BLaER1 (cell line): Measurements from ENCODE around the gene ORMDL3.

Source experiments
- H3K27ac ChIP-seq: shearing (Covaris generic); formaldehyde crosslinking; 2 replicates; pipeline ENCODE4 v1.8.1; 2022
- H3K27me3 ChIP-seq: shearing (Covaris generic); formaldehyde crosslinking; 2 replicates; pipeline ENCODE4 v1.8.1; 2022
- H3K36me3 ChIP-seq: shearing (Covaris generic); formaldehyde crosslinking; 2 replicates; pipeline ENCODE4 v1.8.1; 2022
- H3K4me1 ChIP-seq: shearing (Covaris generic); formaldehyde crosslinking; 2 replicates; pipeline ENCODE4 v1.8.1; 2022
- H3K4me2 ChIP-seq: shearing (Covaris generic); formaldehyde crosslinking; 2 replicates; pipeline ENCODE4 v1.8.1; 2022
- H3K4me3 ChIP-seq: shearing (Covaris generic); formaldehyde crosslinking; 2 replicates; pipeline ENCODE4 v1.8.1; 2022
- H3K9ac ChIP-seq: shearing (Covaris generic); formaldehyde crosslinking; 2 replicates; pipeline ENCODE4 v1.8.1; 2022
- H3K9me3 ChIP-seq: shearing (Covaris generic); formaldehyde crosslinking; 2 replicates; pipeline ENCODE4 v1.8.1; 2022
- H4K20me1 ChIP-seq: shearing (Covaris generic); formaldehyde crosslinking; 2 replicates; pipeline ENCODE4 v1.8.1; 2022
- Cebpa-rat ChIP-seq: shearing (Covaris generic); IDR thresholded peaks from 2 replicates; pipeline ENCODE4 v1.8.1; 2022

The ORMDL3 gene

GRCh38 chr17:39937447-39937846 is 10.0 kb upstream of the ORMDL3 start:
- no peaks in the 10 kb centered on the region; the same call in 1 of the 2 replicates for H3K9me3 ChIP-seq
- no peaks in the 10 kb centered on the region for H3K27me3 ChIP-seq
- H3K4me2 ChIP-seq: peak overlapping the region; percentile 64
- no peaks in the 10 kb centered on the region for H4K20me1 ChIP-seq
- no peak overlapping the region for H3K4me3 ChIP-seq
- H3K36me3 ChIP-seq: no peaks in the 10 kb centered on the region
- H3K9ac ChIP-seq: no peak overlapping the region
- H3K4me1 ChIP-seq: peaks cover 87% of the 10 kb centered on the region
- H3K27ac ChIP-seq: peak overlapping the region; percentile 56
- no peak for TF ChIP-seq Cebpa-rat

GRCh38 chr17:39935909-39936308 is 8.5 kb upstream of the ORMDL3 start:
- Histone ChIP-seq H3K4me1 (peaks cover 90% of the 10 kb centered on the region), H3K36me3 (no peaks in the 10 kb centered on the region), H3K27me3 (no peaks in the 10 kb centered on the region), H3K4me3 (no peak overlapping the region), H4K20me1 (no peaks in the 10 kb centered on the region), H3K9ac (no peak overlapping the region), H3K4me2 (peak overlapping the region; percentile 79), H3K27ac (peak overlapping the region; percentile 89), H3K9me3 (no peaks in the 10 kb centered on the region; the same call in 1 of the 2 replicates)
- no peak for TF ChIP-seq Cebpa-rat

DNA sequence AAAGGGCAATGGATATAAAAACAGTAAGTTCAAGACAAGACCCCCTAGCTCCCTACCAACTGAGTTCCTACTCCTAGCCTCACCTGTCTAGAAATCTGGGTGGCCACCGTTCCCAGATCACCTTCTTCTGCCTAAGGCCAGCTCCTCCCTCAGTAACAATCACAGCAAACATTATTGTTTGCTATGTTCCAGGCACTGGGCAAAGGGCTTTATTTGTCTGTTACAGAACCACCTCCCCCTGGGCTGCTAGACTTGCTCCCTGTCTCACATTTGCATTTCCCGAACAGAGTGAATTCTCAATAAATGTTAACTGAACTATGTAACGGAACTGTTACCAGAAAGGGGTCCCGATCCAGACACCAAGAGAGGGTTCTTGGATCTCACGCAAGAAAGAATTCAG is 6.9 kb upstream of the ORMDL3 start:
- Histone ChIP-seq H3K9me3 (no peaks in the 10 kb centered on the region; the same call in 1 of the 2 replicates), H3K4me2 (peak overlapping the region; percentile 79), H3K27ac (peak overlapping the region; percentile 89), H3K4me3 (peak overlapping the region; percentile 23), H3K36me3 (no peaks in the 10 kb centered on the region), H3K9ac (peak overlapping the region; percentile 75), H3K4me1 (peaks cover 90% of the 10 kb centered on the region), H3K27me3 (no peaks in the 10 kb centered on the region), H4K20me1 (no peaks in the 10 kb centered on the region)
- no peak for TF ChIP-seq Cebpa-rat

- H3K4me1 ChIP-seq: peaks cover 90% of the 10 kb centered on the region
- peak overlapping the region; percentile 23 for H3K4me3 ChIP-seq
- no peaks in the 10 kb centered on the region for H3K36me3 ChIP-seq
- H4K20me1 ChIP-seq: no peaks in the 10 kb centered on the region
- peak overlapping the region; percentile 89 for H3K27ac ChIP-seq
- H3K9ac ChIP-seq: peak overlapping the region; percentile 75
- H3K9me3 ChIP-seq: no peaks in the 10 kb centered on the region; the same call in 1 of the 2 replicates
- H3K4me2 ChIP-seq: peak overlapping the region; percentile 79
- no peaks in the 10 kb centered on the region for H3K27me3 ChIP-seq
- no peak for TF ChIP-seq Cebpa-rat
Observed at GRCh38 chr17:39933912-39934311, 6.5 kb upstream of the ORMDL3 start.

DNA sequence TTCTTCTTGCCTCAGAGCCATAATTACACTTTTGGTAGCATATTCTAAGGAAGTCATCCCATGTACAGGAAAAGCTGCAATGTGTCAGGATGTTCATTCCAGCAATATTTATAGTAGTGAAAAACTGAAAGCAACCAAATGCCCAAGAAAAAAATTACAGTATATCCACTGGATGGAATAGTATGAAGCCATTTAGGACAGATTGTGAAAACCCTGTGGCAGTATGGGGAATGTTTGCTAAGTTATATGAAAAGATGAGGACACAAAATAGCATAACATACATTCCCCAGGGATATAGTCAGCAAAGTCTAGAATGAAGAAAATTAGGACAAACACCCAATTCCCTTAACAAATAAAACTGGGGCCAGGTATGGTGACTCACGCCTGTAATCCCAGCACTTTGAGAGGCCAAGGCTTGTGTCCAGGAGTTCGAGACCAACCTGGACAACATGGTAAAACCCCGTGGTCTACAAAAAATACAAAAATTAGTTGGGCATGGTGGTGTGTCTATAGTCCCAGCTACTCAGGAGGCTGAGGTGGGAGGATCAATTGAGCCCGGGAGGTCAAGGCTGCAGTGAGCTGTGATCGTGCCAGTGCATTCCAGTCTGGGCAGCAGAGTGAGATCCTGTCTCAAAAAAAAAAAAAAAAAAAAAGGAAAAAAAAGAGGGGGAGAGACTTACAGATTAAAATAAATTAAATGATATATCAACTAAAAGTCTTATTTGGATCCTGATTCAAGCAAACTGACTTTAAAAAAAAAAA is 2.4 kb upstream of the ORMDL3 start:
- no peak for TF ChIP-seq Cebpa-rat
- Histone ChIP-seq H3K9ac (peak overlapping the region; percentile 92; the same call in 1 of the 2 replicates), H3K4me1 (peaks cover 81% of the 10 kb centered on the region), H3K4me3 (no peak overlapping the region), H3K9me3 (no peaks in the 10 kb centered on the region; the same call in 1 of the 2 replicates), H4K20me1 (peaks cover 21% of the 10 kb centered on the region), H3K27ac (peak overlapping the region; percentile 85; the same call in 1 of the 2 replicates), H3K36me3 (no peaks in the 10 kb centered on the region), H3K27me3 (no peaks in the 10 kb centered on the region), H3K4me2 (peak overlapping the region; percentile 98)

DNA sequence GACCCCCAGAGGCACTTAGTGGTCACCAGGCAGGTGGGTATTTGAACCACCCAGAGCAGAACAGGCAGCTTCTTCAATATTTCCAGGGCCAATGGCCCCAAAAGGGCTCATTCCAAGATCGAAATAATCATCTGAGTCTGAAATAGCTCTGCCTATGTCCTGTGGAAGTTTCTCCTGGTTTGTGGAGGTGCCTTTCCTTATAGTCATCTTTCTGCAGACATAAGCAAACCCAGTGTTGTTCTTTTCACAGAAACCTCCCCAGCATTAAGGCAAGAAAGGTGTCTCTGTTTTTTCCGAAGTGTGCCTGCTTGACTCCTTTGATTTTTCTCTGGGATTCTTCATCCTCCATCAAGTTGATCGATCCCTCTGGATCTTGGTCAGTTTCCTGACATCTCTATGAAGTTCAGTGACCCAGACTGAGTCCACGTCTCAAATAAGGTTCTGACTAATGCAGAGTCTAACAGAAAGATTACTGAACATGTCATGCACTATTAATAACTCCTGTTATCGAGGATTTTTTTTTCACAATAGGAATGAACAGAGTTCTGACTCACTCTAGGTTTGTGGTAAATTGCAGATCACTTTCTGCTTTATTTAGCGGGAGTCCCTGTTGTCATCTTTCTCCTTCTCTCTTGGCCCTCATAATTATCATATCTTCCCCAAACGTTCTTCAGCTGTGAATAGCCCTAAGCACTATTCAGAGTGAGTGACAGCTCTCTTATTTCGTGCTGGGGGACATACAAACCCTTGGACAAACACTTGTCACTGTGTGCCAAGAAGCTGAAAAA is 1.7 kb upstream of the ORMDL3 start:
- TF ChIP-seq Cebpa-rat: no peak
- Histone ChIP-seq H3K36me3 (peaks cover 8% of the 10 kb centered on the region), H3K9ac (peak overlapping the region; percentile 92), H3K27me3 (no peaks in the 10 kb centered on the region), H4K20me1 (peaks cover 29% of the 10 kb centered on the region), H3K9me3 (no peaks in the 10 kb centered on the region; the same call in 1 of the 2 replicates), H3K4me3 (peak overlapping the region; percentile 88), H3K27ac (peak overlapping the region; percentile 85), H3K4me1 (peaks cover 81% of the 10 kb centered on the region), H3K4me2 (peak overlapping the region; percentile 98)

DNA sequence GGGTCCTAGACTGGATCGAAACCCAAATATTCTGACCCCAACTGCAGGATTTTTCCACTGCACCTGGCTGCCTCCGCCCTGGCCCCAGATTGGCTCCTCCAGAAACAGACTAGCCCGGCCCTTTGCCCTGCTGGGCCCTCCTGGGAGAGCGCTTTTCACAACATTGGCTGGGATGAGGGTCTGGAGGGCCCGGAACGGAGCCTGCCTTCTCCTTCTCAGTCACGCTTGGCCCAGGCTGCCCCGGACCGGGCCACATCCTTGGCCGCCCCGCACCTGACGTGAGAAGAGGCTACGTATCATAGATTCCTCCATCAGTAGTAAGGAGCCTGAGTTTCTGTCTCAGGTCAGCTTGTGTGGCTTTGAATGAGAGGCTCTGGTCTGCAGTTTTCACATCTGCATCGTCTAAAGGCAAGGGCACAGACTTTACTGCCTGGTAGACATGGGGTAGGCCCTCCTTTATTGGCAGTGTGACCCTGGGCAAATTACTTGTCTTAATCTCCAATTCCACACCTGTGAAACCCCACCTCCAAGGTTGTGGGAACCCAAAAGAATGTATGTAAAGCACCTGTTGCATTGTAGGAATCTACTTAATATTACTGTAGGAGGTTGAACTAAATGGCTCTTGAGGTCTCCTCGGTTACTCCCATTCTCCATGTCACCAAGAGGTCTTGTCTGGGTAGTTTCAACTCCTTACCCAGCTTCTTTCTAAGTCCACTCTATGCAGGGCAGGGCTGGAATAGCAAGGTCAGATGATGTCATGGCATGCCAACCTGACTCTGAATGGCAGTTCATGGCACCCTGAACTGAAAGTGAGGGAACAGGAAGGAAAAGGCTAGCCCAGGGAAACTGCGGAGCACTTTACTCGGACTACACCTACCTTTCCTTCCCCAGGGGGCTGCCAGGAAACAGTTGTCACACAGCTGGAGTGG is 792 bp upstream of the ORMDL3 start:
- Histone ChIP-seq H3K4me3 (peak overlapping the region; percentile 88), H4K20me1 (peaks cover 38% of the 10 kb centered on the region), H3K4me1 (peaks cover 81% of the 10 kb centered on the region), H3K9me3 (no peaks in the 10 kb centered on the region; the same call in 1 of the 2 replicates), H3K9ac (peak overlapping the region; percentile 92), H3K27ac (peak overlapping the region; percentile 85), H3K36me3 (peaks cover 16% of the 10 kb centered on the region), H3K27me3 (no peaks in the 10 kb centered on the region), H3K4me2 (peak overlapping the region; percentile 98)
- TF ChIP-seq Cebpa-rat: no peak

DNA sequence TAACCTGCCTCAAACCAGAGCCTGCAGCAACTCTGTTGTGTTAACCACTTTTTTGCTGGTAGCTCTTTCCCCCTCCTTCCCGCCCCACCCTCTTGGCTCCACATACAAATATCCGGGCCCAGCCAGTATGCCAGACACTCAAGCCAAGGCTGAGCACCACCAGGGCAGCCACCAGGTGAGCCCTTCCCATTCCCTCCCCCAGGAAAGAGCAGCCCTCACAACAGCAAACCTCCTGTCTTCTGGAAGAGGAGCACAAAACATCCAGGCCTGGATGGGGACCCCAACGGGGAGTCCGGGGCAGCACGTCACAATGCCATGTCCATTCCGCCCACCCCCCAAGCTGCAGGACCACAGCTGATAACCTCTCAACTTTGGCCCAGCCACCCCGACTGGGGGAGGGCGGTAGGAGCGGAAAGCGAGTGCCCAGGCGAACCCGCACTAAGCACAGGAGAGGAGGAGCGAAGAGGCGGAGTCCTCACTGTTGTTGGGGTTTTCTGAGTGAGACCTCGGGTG is 757 bp downstream of the ORMDL3 start:
- Histone ChIP-seq H3K27ac (peak overlapping the region; percentile 85), H3K4me3 (peak overlapping the region; percentile 88), H4K20me1 (peaks cover 39% of the 10 kb centered on the region), H3K27me3 (no peaks in the 10 kb centered on the region), H3K9me3 (no peaks in the 10 kb centered on the region), H3K4me2 (peak overlapping the region; percentile 98), H3K36me3 (peaks cover 32% of the 10 kb centered on the region), H3K9ac (peak overlapping the region; percentile 92), H3K4me1 (peaks cover 88% of the 10 kb centered on the region)
- no peak for TF ChIP-seq Cebpa-rat

DNA sequence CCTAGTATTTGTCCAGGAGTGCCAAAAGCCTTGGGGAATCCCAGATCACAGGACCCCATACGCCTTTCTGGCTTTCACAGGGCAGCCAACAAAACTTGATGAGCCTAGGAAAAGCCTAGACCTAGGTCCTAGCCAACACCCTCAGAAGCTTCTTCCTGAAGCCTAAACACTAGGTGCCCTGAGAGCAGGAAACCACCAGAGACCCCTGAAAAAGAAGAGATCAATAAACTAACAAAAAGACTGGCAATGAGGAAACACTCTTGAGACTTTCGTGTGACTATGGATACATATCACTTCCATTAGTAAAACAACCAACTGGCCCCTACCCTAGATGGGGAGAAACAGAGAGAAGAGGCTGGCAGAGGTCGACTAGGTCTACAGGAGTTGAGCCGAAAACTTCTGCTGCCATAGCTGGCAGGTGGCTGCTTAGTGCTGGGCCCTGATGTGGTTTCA is 1.2 kb downstream of the ORMDL3 start:
- peaks cover 39% of the 10 kb centered on the region for H4K20me1 ChIP-seq
- H3K4me3 ChIP-seq: peak overlapping the region; percentile 88
- peaks cover 91% of the 10 kb centered on the region for H3K4me1 ChIP-seq
- H3K9me3 ChIP-seq: no peaks in the 10 kb centered on the region
- peak overlapping the region; percentile 92 for H3K9ac ChIP-seq
- peak overlapping the region; percentile 98 for H3K4me2 ChIP-seq
- peak overlapping the region; percentile 85 for H3K27ac ChIP-seq
- H3K36me3 ChIP-seq: peaks cover 37% of the 10 kb centered on the region
- no peak for TF ChIP-seq Cebpa-rat
- H3K27me3 ChIP-seq: no peaks in the 10 kb centered on the region
